SKM-1 treated with dmso at 0.1 percent for 144 hours (cell line): Measurements from ENCODE around the gene MYNN.
A peak's percentile ranks its signal among the peaks of the same experiment; 100 is the strongest.

Experiments
- DNase-seq: peaks from one replicate; lab custom pipeline; 2025; ENCODE audit not compliant: unreplicated experiment; lab: John Stamatoyannopoulos, UW

The MYNN gene

DNA sequence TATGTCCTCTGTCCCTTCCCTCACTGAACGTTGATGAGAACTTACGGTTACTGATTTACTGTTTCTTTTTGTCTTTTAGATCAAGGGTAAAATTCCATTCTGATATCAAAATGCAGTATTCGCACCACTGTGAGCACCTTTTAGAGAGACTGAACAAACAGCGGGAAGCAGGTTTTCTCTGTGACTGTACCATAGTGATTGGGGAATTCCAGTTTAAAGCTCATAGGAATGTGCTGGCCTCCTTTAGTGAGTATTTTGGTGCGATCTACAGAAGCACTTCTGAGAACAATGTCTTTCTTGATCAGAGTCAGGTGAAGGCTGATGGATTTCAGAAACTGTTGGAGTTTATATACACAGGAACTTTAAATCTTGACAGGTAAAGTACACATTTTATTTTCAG is 990 bp downstream of the MYNN start:
- no peak for DNase-seq

DNA sequence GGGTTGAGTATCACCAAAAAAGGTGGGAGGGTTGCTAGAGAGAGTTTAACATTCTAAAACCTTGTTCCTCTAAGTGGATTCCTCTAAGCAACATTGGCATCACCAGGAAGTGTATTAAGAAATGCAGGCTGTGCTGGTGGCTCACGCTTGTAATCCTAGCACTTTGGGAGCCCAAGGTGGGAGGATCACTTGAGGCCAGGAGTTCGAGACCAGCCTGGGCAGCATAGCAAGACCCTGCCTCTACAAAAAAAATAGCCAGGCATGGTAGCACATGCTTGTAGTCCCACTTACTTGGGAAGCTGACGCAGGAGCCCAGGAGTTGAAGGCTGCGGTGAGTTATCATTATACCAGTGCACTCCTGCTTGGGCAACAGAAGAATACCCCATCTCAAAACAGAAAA is 4.6 kb downstream of the MYNN start:
- DNase-seq, result no peak

DNA sequence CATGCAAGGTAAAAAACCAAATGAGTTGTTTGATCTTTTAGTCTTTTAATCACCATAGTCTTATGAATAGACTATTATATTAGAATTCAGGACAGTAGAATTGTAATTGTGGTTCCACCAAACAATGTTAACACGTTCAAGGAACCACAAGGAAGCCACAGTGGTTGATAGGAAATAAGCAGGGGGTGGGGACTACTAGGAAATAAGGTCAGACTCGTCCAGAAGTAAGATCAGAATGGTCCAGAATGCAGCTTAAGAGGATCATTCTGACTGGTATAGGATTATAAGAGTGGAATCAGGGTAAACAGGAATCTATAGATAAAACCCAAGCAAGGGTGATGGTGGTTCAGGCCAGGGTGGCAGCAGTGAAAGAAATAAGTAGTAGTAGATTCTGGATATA is 7.5 kb downstream of the MYNN start:
- DNase-seq, result no peak

DNA sequence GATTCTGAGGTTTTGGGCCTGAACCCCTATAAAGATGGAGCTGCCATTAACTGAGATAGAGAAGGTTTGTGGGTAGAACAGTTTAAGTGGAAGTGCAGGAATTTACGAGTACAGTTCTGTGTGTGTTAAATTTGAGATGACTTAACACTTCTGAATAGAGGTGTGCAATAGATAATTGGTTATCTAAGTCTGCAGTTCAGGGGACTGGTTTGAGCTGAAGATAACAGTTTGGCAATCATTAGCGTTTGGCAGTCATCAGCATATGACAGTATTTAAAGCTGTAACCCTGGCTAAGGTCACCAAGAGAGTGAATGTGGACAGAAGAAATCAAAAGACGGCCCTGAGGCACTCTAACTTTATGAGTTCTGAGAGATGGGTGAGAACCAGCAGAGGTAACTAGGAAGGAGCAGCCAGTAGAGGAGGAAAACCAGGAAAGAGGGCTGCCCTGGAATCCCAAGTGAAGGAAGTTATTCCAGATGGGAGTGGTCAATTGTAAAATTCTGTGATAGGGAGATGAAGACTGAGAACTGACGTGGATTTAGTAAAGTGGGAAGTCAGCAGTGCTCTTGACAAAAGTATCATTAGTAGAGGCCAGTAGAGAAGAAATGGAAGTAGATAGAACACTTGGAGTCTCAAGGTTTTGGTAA is 8.1 kb downstream of the MYNN start:
- DNase-seq, result no peak

DNA sequence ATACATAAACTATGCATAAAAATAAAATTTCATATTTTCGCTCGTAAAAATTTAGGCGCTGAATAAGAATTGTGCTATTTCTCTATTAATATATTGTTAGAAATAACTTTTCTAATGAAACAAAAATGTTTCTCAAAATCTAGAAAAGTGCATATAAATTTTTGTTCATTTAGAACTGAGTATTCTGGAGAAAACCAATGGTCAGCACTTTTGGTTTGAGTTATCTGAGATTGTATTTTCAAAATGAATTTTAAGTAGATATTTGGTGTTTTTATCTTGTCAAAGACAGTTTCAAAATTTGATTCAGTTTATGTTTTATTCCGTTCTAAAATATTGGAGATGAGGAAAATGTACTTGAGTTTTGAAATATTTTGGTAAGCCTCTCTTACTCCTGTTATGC is 13.9 kb downstream of the MYNN start:
- no peak for DNase-seq

DNA sequence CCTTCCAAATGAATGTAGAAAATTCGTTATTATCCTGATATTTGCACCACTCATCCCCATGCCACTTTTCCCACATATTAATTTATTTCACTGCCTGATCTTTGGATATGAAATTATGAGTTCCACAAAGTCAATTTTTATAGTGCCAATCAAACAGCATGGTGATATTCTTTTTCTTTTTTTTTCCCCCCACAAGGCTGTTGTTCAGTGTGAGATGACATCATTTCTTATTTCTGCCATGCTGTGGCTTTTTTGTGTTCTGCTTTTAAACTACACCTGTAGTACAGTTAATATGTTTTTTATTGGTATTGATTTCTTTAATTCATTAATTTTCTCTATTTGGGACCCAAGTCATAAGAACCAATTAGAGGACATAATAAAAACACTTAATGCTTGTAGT is 14.6 kb downstream of the MYNN start:
- DNase-seq, result no peak

DNA sequence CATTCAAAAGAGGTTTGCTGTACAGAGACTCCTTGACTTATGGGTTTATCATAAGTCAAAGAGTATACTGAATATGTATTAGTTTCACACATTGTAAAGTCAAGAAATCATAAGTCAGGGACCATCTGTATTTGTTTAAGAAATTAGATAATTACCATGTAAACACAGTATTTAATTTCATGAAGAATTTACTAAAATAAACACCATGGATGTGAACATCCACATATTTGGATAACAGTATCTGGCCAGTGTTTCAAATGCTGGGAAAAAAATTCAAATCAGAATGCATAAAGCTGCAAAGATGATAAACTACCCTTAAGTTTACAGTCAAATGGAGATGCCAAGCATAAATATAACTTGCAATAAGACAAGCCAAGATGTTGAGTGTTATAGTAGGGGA is 17.0 kb downstream of the MYNN start:
- no peak for DNase-seq

DNA sequence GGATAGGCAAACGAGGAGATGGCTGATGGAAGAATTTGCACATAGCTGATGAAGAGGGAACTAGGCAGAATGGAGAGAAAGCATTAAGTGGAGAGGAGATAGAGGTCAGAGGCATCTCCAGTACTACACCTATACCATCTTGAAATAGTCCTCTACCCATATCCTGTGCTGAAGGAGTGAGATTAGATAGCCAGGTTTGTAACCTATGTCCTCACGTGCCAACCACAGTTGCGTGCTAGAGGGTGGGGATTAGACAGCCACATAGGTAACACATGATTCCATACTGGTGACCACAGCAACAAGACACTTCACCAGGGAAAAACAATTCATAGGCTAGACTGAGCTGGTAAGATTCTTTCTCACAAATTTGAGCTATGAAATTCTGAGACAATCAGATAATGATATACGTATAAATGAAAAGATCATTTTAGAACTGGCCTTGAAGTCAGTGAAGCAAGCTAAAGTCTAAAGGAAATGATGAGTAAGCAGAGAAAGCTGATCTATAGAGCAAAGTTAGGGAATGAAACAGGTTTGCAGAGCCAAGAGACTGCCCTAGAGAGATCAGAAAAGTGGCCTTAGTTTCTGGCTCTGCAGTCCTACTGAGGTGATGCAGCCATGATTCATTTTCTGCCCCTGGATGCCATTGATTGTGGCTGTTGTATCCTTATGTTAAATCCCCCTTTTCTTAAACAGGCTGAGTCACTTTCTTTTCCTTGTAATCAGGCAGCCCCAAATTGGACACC is 17.7 kb downstream of the MYNN start:
- no peak for DNase-seq

DNA sequence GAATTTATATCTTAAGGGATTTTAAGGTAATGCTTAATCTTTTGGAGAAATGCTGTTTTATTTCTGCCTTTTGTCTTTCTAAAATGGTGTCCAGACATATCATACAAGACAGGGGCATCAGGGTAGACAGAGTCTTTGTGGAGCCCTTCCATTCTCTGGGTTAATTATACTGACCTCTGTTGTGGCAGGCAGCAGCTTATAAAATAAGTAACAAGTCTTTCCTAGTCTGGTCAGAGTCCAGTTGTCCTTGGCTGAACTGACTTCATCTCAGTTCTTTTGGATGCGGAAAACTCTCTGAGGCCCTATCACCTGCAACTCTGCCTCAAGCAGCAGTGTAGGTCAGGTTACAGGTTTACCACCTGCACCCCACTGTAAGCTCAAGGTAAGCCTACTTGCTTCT is 19.2 kb downstream of the MYNN start:
- DNase-seq, result no peak

DNA sequence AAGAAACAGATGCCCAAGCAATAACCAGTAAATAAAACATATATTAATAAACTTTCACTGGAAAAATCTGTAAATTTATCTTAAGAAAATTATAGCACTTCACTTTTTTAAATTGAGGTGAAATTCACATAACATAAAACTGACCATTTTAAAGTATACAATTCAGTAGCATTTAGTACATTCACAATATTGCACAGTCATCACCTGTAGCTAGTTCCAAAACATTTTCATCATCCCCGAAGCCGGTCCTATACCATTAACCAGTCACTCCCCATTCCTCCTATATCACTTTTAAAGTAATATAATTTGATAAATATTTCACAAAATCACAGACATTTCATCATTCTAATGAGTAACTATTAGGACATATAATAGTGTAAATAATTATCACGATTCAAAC is 31.5 kb downstream of the MYNN start:
- no peak for DNase-seq

DNA sequence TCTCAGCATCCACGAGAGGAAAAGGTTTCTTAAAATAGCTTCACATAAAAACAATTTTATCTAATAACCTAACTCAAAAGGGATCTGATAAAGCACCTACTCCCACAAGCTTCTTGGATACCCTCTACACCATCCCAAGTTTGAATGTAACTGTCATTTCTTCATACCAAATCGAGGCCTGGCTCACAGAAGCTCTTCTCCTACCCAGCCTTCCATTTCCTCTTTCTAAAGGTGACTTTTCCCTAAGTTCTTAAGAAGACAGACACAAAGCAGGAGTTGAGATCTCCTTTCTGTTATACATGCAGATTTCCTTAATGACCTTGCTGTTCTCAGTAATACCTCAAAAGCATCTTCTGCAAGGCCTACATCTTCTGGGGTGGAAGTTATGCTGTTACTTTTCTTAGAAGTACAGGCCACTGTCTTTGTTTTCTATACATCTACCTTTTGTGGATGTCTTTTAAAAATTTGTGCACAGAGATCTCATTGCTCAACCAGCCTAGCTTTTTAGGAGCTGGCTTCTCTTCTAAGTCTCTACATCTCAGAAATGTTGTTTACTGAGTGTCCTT is 36.1 kb downstream of the MYNN start:
- no peak for DNase-seq

DNA sequence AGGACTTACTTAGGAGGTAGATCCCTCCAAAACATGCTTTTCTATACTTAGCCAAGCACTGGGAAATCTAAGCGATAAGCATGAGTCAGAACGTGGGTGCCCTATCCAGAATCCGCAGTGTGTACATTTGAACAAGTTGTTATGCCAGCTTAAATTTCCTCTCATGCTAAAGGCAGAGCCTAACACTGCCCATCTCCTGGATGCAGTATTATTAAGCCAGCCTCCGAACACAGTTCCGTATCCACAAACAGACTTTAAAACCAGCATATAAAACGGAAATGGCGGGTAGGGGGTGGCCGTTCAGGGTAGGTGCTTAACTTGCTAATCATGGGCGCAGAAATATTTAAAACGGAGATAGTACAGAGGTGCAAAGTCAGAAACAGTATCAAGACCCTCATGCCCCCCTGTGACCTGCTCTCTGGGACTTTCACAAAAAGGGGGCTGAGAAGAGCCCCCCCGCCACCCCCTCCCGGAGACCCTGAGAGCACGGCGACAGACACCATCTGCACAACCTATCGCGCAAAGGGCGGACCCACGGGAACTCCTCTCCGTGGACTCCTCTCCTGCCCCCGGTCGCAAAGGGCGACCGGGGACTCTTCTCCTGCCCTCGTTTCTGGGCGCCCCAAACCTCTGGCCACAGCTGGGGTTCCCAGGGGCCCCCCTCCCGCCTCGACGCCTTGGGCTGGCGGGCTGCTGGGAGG is 38.6 kb downstream of the MYNN start:
- peak; percentile 22 for DNase-seq

DNA sequence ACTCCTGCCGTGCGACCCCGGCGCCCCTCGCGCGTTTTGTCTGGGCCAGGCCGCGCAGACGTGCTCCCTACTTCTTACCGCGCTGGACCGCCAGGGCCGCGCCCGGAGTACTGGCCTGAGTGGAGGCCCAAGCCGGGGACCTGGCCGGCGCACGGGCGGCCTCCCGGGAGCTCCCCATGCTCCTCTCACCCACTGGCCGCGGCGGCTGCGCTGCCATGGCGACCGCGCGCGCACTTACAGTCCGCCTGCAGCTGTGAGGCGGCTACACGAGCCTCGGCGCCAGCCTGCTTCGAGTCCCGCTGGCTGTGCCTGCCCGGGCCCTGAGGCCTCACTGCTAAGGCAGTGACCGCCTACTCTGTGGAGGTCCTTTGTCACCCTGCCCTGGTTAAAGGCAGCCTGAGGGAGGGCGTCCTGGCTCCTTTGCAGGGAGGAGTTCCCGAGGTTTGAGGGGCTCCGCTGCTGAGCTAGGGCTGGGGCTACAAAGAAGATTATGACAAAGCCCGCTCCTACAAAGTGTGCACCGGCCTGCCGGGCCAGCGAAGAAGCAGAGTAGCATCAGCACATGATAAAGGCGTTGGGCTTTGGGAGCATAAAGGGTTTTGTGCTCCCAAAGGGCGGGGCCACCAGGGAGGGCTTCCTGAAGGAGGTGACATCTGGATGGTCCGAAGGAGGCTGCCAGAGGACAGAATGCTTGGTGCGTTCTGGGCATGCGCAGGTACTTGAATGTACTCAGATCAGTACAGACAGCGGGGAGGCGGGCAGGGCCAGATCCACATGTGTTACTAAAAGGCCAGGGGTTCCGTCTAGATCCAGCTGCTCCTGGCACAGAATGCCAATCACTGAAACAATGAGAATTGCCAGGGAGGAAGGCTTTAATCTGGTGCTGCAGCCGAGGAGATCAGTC is 39.4 kb downstream of the MYNN start, which contains the start of the genes LRRC34 and LRRIQ4:
LRRC34 (minus strand) TSS at position 573 of the 904 bp plus-strand sequence; CDS start at position 217, 356 bp downstream.
LRRIQ4 (plus strand) TSS at position 539 of the 904 bp plus-strand sequence. CDS start 9,052 bp downstream, outside the sequence.
- DNase-seq, result peak; percentile 90

DNA sequence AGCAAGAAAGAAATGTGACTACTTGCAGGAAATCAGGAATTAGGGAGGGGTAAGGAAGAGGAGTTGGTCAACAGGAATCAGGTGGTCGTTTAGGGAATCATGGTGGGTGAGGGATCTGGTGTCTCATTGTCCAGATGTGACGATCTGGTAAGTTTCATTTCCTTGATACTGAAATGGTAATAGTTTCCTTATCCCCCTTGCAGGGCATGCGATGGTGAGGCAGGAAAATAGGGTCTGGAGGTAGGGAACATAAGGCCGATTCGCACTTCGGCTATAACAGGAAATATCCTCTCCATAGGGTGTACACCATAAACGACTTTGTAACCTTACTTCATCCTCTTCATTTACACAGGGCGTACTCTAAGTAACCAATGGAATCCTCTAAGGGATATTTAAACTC is 40.1 kb downstream of the MYNN start:
- DNase-seq, result no peak

DNA sequence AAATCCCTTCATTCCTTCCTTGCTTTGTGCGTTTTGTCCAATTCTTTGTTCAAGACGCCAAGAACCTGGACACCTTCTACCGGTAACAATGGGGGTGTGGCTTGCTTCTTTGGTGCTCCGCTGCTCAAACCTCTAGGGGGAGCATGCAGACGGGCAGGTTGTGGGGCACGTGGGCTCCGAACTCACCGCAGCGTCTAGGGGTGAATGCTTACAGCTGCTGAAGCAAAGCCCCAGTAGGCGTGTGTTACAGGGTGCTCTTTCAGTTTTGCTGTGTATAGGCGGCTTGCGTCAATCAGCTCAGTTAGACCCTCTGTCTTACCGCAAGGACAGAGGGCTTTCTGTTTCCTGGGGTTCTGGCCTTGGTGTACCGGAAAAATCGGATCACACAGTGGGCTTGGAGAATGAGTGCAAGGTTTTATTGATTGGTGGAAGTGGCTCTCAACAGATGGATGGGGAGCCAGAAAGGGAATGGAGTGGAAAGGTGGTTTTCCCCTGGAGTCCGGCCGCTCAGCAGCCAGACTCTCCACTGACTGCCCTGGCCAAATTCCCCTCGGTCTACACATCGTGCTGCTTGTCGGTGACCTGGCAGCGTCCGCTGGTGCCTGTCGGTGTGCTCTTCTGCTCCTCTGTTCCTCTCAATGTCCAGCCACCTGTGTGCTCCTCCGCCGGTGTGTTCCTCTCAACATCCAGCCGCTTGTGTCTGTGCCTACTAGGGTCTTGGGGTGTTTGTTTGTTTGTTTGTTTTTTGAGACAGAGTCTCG is 40.7 kb downstream of the MYNN start:
- DNase-seq, result peak; percentile 83

DNA sequence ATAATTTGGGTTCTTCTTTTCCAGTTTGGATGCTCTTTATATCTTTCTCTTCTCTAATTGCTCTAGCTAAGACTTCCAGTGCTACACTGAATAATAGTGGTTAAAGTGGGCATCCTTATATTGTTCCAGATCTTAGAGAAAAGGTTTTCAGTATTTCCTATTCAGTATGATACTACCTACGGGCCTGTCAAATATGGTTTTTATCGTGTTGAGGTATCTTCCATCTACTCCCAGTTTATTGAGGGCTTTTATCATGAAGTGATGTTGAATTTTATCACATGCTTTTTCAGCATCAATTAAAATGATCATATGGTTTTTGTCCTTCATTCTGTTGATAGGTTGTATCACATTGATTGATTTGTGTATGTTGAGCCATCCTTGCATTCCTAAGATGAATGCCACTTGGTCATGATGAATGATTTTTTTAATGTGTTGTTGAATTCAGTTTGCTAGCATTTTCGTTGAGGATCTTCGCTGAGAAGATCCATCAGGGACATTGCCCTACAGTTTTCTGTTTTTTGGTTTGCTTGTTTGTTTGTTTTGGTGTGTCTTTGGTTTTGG is 42.5 kb downstream of the MYNN start:
- DNase-seq, result no peak

DNA sequence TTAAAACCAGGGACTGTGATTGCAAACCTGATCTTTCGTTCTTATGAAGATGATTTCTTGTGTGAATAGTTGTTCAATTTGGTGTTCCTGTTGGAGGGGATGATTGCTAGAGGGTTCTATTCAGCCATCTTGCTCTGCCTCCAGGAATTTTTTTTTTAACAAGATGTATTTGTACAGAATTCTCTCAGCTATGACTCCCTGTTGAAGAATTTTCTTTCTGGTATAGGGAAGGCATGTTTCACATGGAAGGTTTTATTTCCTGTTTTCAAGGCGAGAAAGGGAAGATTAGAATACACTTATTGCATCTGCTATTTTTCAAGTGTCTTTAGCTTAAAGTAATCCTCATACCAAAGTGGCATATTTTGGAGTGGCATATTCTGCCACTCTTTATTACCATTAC is 45.1 kb downstream of the MYNN start:
- DNase-seq, result no peak

DNA sequence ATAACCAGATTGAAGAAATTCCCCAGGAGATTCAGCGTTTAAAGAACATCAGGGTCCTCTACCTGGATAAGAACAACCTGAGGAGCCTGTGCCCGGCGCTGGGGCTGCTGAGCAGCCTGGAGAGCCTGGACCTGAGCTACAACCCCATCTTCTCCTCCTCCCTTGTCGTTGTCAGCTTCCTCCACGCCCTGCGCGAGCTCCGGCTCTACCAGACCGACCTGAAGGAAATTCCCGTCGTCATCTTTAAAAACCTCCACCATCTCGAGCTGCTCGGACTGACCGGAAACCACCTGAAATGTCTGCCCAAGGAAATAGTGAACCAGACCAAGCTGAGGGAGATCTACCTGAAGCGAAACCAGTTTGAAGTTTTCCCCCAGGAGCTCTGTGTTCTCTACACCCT is 48.9 kb downstream of the MYNN start:
- no peak for DNase-seq

DNA sequence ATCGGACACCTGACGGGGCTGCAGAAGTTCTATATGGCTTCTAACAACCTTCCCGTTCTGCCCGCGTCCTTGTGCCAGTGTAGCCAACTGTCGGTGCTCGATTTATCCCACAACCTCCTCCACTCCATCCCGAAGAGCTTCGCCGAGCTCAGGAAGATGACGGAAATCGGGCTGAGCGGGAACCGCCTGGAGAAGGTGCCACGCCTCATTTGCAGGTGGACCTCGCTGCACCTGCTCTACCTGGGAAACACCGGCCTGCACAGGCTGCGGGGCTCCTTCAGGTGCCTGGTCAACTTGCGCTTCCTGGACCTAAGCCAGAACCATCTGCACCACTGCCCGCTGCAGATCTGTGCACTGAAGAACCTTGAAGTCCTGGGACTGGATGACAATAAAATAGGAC is 49.3 kb downstream of the MYNN start:
- DNase-seq, result no peak

DNA sequence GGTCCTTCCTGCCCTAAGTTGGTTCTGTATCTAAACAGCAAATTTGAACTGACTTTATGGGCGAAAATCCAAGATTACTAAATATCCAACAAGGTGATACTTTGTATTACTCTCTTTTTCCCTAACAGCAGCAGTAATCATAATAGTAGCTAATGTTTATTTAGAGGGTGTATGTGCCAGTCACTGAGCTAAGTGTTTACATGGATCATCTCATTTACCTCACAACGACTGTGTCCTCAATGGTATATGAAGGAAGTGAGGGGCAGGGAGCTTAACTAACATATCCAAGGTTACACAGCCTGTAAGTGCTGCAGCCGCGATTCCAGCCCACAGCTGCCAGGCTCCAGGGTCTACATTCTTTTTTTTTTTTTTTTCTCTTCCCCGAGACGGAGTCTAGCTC is 49.8 kb downstream of the MYNN start:
- no peak for DNase-seq
